K562 (cell line): Measurements from ENCODE around the gene EMID1. TPM values are rescaled to one million over a fixed set of nuclear protein-coding genes. Genes with fewer than 3 reads are reported as not detected.

ENCODE experiments used
- DPF2 ChIP-seq: fragments of 450-650 bp; IDR thresholded peaks from 2 replicates; pipeline ENCODE4 v1.6.1; 2016
- FOXM1 ChIP-seq, 2 experiments: fragments of 450-650 bp in 1 of 2; sonication (generic) in 1 of 2; formaldehyde crosslinking in 1 of 2; IDR thresholded peaks; 2 replicates each; pipeline versions ENCODE4 v1.6.1 to v1.9.0; 2017 to 2022; ENCODE audit warnings: low read depth in 2 of 2, mild to moderate bottlenecking in 2 of 2, missing genetic modification reagents in 1 of 2, moderate library complexity in 1 of 2
- IRF2 ChIP-seq: sonication (generic); formaldehyde crosslinking; IDR thresholded peaks from 2 replicates; pipeline ENCODE4 v1.8.1; 2022; ENCODE audit warnings: mild to moderate bottlenecking, missing genetic modification reagents
- MYC ChIP-seq, 2 experiments: fragments of 250-450 bp in 1 of 2; sonication (Bioruptor Pico) in 1 of 2; IDR thresholded peaks; 2 replicates each; pipeline versions ENCODE4 v1.5.1 to v1.6.1; 2012 to 2021; ENCODE audit warnings: low read depth in 2 of 2, borderline replicate concordance in 1 of 2, improper control_type of control experiment in 1 of 2, low read length in 1 of 2, mild to moderate bottlenecking in 1 of 2, moderate library complexity in 1 of 2
- PTRF ChIP-seq: fragments of 450-650 bp; IDR thresholded peaks from 2 replicates; pipeline ENCODE4 v1.6.1; 2016; ENCODE audit warnings: mild to moderate bottlenecking, missing genetic modification characterization, missing compliant biosample characterization
- SMARCE1 ChIP-seq: fragments of 450-650 bp; IDR thresholded peaks from 2 replicates; pipeline ENCODE4 v1.7.1; 2016; ENCODE audit warnings: mild to moderate bottlenecking
- TAF15 ChIP-seq: fragments of 200-400 bp; formaldehyde crosslinking; IDR thresholded peaks from 2 replicates; pipeline ENCODE4 v1.6.1; 2017; ENCODE audit warnings: mild to moderate bottlenecking, low read depth, low read length, moderate library complexity
- TCFL5 ChIP-seq: fragments of 250-450 bp; sonication (Bioruptor Pico); conservative IDR thresholded peaks from 2 replicates; pipeline ENCODE4 v1.6.1; 2021; ENCODE audit warnings: mild to moderate bottlenecking, moderate library complexity, matching md5 sums
- XRCC5 ChIP-seq: fragments of 200-400 bp; formaldehyde crosslinking; IDR thresholded peaks from 2 replicates; pipeline ENCODE4 v1.6.1; 2017; ENCODE audit warnings: low read depth, mild to moderate bottlenecking, low read length
- ZNF239 ChIP-seq: fragments of 250-450 bp; sonication (Bioruptor Pico); IDR thresholded peaks from 2 replicates; pipeline ENCODE4 v1.4.0; 2020; ENCODE audit warnings: mild to moderate bottlenecking
- ZNF561 ChIP-seq: fragments of 450-650 bp; formaldehyde crosslinking; conservative IDR thresholded peaks from 2 replicates; pipeline ENCODE4 v1.4.0; 2020; ENCODE audit warnings: mild to moderate bottlenecking, moderate library complexity
- polyA plus RNA-seq, 8 experiments: library from polyadenylated mRNA; depleted of rRNA in 4 of 8; stranded (reverse) in 5 of 8; unstranded in 3 of 8; fragments of >200 nt; fragmentation: Nextera tagmentation in 2 of 8; fragmentation: Illumina TruSeq in 1 of 8; extraction: Ambion mirVana in 2 of 8; extraction: Trizol in 1 of 8; gene quantifications; 2 replicates each; pipeline versions ENCODE4 v1.2.1 to v1.2.3, GENCODE V29; 2011 to 2014; ENCODE audit warnings: inconsistent platforms in 1 of 8, missing spikeins in 1 of 8
- total RNA-seq, 7 experiments: library from RNA; depleted of rRNA in 6 of 7; stranded (reverse); fragments of >200 nt in 6 of 7; fragmentation: Illumina TruSeq in 2 of 7; extraction: Trizol in 2 of 7; gene quantifications; 2 replicates each; pipeline versions ENCODE4 v1.2.1 to v1.2.3, GENCODE V29; 2011 to 2021; ENCODE audit warnings: low replicate concordance in 1 of 7
- TF ChIP-seq, protein P1 (sequence below), 3 experiments: IDR thresholded peaks in 2 of 3; conservative IDR thresholded peaks in 1 of 3; 2 replicates each; pipeline ENCODE4 v1.5.1; 2011 to 2012; ENCODE audit warnings: low read length in 3 of 3, mild to moderate bottlenecking in 3 of 3, control low read depth in 2 of 3, improper control_type of control experiment in 1 of 3, inconsistent platforms in 1 of 3, low read depth in 1 of 3, mixed read lengths in 1 of 3, moderate library complexity in 1 of 3; ENCODE audit not compliant: insufficient read depth in 2 of 3
- TF ChIP-seq, protein P2 (sequence below): sonication (generic); formaldehyde crosslinking; IDR thresholded peaks from 2 replicates; pipeline ENCODE4 v1.8.0; 2023; ENCODE audit warnings: mild to moderate bottlenecking, missing genetic modification reagents
- TF ChIP-seq, protein P3 (sequence below): fragments of 150-350 bp; conservative IDR thresholded peaks from 2 replicates; pipeline ENCODE4 v1.6.1; 2014; ENCODE audit warnings: low read length
- TF ChIP-seq, protein P4 (sequence below): sonication (generic); formaldehyde crosslinking; IDR thresholded peaks from 2 replicates; pipeline ENCODE4 v1.8.0; 2023; ENCODE audit warnings: missing genetic modification reagents, mild to moderate bottlenecking, borderline replicate concordance

Gene EMID1
- total and polyA plus RNA-seq, 9 of the 15 experiments (the other 6 are each of a cell fraction or from before 2014, with no cell fraction given): 0.15 to 7.2 (median 2.7) TPM

DNA sequence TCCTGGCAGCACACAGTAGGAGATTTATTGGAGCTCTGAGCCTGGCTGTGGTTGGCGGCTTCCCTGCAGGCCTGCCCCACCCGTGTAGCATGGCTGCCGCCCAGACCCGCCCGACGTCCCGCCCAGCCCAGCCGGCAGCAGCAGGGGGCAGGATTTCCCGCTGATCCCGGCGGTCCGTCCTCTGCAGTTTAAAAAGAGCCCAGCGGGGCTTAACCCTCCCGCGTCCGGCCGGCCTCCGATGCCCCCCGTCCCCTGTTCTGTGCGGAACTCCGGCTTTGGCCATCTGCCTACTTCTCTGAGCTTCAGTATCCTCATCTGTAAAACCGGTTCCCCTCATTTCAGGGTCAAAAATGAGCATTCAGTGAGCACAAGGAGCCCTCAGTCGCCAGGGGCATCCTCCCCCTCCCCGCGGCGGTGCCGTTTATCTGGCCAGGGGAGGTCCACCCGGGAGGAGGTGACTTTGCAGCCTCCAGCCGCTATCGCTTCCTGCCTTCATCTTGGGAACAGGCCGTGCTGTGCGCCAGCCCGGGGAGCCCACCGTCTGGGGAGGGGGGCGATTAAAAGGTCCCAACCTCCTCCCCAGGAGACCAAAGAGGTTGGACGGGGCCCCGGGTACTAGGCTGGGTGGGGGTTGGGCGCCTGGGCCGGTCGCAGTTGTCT, 100.6 kb downstream of the EMID1 start, which contains the start of gene GAS2L1 (continued):
- TF ChIP-seq FOXM1 (IDR thresholded peaks at IDR 0.05; ENCODE audit: low read depth) (peak; percentile 64), FOXM1 (CRISPR knock-in tag; IDR thresholded peaks at IDR 0.05; ENCODE audit: low read depth) (peak; percentile 13; the same call in 1 of the 2 replicates), TCFL5 (no peak), PTRF (tag) (no peak), XRCC5 (no peak), ZNF561 (CRISPR knock-in tag) (no peak), MYC (IDR thresholded peaks at IDR 0.05; ENCODE audit: low read depth, low read length) (0 out of 2 replicates have a peak, but pooled peaks have one; percentile 49), MYC (CRISPR knock-in tag; IDR thresholded peaks at IDR 0.05; ENCODE audit: borderline replicate concordance, low read depth) (peak; percentile 30; the same call in 1 of the 2 replicates), TAF15 (no peak), DPF2 (peak; percentile 59; the same call in 1 of the 2 replicates), IRF2 (CRISPR knock-in tag) (no peak), ZNF239 (no peak), SMARCE1 (peak; percentile 66)
- TF ChIP-seq, protein P1, sequence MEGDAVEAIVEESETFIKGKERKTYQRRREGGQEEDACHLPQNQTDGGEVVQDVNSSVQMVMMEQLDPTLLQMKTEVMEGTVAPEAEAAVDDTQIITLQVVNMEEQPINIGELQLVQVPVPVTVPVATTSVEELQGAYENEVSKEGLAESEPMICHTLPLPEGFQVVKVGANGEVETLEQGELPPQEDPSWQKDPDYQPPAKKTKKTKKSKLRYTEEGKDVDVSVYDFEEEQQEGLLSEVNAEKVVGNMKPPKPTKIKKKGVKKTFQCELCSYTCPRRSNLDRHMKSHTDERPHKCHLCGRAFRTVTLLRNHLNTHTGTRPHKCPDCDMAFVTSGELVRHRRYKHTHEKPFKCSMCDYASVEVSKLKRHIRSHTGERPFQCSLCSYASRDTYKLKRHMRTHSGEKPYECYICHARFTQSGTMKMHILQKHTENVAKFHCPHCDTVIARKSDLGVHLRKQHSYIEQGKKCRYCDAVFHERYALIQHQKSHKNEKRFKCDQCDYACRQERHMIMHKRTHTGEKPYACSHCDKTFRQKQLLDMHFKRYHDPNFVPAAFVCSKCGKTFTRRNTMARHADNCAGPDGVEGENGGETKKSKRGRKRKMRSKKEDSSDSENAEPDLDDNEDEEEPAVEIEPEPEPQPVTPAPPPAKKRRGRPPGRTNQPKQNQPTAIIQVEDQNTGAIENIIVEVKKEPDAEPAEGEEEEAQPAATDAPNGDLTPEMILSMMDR (IDR thresholded peaks at IDR 0.05 in 2 of 3, conservative IDR thresholded peaks at IDR 0.05 in 1 of 3; ENCODE audit: insufficient read depth in 2 of 3, low read depth in 1 of 3, low read length in 3 of 3): peak; percentile 63 to 75 (median 65); a peak in 5 of 6 replicates
- TF ChIP-seq, protein P2, sequence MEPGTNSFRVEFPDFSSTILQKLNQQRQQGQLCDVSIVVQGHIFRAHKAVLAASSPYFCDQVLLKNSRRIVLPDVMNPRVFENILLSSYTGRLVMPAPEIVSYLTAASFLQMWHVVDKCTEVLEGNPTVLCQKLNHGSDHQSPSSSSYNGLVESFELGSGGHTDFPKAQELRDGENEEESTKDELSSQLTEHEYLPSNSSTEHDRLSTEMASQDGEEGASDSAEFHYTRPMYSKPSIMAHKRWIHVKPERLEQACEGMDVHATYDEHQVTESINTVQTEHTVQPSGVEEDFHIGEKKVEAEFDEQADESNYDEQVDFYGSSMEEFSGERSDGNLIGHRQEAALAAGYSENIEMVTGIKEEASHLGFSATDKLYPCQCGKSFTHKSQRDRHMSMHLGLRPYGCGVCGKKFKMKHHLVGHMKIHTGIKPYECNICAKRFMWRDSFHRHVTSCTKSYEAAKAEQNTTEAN: no peak
- TF ChIP-seq, protein P3, sequence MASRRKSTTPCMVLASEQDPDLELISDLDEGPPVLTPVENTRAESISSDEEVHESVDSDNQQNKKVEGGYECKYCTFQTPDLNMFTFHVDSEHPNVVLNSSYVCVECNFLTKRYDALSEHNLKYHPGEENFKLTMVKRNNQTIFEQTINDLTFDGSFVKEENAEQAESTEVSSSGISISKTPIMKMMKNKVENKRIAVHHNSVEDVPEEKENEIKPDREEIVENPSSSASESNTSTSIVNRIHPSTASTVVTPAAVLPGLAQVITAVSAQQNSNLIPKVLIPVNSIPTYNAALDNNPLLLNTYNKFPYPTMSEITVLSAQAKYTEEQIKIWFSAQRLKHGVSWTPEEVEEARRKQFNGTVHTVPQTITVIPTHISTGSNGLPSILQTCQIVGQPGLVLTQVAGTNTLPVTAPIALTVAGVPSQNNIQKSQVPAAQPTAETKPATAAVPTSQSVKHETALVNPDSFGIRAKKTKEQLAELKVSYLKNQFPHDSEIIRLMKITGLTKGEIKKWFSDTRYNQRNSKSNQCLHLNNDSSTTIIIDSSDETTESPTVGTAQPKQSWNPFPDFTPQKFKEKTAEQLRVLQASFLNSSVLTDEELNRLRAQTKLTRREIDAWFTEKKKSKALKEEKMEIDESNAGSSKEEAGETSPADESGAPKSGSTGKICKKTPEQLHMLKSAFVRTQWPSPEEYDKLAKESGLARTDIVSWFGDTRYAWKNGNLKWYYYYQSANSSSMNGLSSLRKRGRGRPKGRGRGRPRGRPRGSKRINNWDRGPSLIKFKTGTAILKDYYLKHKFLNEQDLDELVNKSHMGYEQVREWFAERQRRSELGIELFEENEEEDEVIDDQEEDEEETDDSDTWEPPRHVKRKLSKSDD: no peak
- TF ChIP-seq, protein P4, sequence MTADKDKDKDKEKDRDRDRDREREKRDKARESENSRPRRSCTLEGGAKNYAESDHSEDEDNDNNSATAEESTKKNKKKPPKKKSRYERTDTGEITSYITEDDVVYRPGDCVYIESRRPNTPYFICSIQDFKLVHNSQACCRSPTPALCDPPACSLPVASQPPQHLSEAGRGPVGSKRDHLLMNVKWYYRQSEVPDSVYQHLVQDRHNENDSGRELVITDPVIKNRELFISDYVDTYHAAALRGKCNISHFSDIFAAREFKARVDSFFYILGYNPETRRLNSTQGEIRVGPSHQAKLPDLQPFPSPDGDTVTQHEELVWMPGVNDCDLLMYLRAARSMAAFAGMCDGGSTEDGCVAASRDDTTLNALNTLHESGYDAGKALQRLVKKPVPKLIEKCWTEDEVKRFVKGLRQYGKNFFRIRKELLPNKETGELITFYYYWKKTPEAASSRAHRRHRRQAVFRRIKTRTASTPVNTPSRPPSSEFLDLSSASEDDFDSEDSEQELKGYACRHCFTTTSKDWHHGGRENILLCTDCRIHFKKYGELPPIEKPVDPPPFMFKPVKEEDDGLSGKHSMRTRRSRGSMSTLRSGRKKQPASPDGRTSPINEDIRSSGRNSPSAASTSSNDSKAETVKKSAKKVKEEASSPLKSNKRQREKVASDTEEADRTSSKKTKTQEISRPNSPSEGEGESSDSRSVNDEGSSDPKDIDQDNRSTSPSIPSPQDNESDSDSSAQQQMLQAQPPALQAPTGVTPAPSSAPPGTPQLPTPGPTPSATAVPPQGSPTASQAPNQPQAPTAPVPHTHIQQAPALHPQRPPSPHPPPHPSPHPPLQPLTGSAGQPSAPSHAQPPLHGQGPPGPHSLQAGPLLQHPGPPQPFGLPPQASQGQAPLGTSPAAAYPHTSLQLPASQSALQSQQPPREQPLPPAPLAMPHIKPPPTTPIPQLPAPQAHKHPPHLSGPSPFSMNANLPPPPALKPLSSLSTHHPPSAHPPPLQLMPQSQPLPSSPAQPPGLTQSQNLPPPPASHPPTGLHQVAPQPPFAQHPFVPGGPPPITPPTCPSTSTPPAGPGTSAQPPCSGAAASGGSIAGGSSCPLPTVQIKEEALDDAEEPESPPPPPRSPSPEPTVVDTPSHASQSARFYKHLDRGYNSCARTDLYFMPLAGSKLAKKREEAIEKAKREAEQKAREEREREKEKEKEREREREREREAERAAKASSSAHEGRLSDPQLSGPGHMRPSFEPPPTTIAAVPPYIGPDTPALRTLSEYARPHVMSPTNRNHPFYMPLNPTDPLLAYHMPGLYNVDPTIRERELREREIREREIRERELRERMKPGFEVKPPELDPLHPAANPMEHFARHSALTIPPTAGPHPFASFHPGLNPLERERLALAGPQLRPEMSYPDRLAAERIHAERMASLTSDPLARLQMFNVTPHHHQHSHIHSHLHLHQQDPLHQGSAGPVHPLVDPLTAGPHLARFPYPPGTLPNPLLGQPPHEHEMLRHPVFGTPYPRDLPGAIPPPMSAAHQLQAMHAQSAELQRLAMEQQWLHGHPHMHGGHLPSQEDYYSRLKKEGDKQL: no peak
